OCI-LY3 (cell line): Measurements from ENCODE around the gene LITAFD.

ENCODE experiments used
- CTCF ChIP-seq: fragments of 200-600, 300-600 bp; sonication (generic); IDR thresholded peaks from 2 replicates; pipeline ENCODE4 v1.5.1; 2014; ENCODE audit warnings: antibody characterized with exemption, low read length, low read depth
- EZH2phosphoT487 ChIP-seq: fragments of 200-600 bp; shearing (Covaris generic); IDR thresholded peaks from 2 replicates; pipeline ENCODE4 v1.6.1; 2018; ENCODE audit warnings: antibody characterized with exemption, mixed run types, low read depth

GRCh38 chr16:8910811-8911210 lies 28.7 kb downstream of the LITAFD start:
- no peak for TF ChIP-seq CTCF
- no peak for TF ChIP-seq EZH2phosphoT487
